Measurements from ENCODE around the gene BAIAP2. TPM values are rescaled to one million over a fixed set of nuclear protein-coding genes. Genes with fewer than 3 reads are reported as not detected.

The BAIAP2 gene
- polyA plus RNA-seq, 1 experiment: 9.6 TPM

GRCh38 chr17:81161536-81161935 lies 126.6 kb downstream of the BAIAP2 start:
- no peak for DNase-seq (ENCODE audit: low read depth, low spot score)
- peaks cover 37% of the 10 kb centered on the region for H3K27me3 ChIP-seq (ENCODE audit: control insufficient read depth, insufficient read depth, low read length)
- CTCF ChIA-PET: no interaction called here
- no peak overlapping the region for H3K4me3 ChIP-seq (ENCODE audit: low read depth, low read length)
- no peaks in the 10 kb centered on the region; the same call in 1 of the 2 replicates for H3K9me3 ChIP-seq (ENCODE audit: control insufficient read depth, insufficient read depth, low read length)
- POLR2A ChIA-PET: no interaction called here
- no peak overlapping the region for H3K27ac ChIP-seq (ENCODE audit: low read depth, low read length)
- TF ChIP-seq, protein P1, sequence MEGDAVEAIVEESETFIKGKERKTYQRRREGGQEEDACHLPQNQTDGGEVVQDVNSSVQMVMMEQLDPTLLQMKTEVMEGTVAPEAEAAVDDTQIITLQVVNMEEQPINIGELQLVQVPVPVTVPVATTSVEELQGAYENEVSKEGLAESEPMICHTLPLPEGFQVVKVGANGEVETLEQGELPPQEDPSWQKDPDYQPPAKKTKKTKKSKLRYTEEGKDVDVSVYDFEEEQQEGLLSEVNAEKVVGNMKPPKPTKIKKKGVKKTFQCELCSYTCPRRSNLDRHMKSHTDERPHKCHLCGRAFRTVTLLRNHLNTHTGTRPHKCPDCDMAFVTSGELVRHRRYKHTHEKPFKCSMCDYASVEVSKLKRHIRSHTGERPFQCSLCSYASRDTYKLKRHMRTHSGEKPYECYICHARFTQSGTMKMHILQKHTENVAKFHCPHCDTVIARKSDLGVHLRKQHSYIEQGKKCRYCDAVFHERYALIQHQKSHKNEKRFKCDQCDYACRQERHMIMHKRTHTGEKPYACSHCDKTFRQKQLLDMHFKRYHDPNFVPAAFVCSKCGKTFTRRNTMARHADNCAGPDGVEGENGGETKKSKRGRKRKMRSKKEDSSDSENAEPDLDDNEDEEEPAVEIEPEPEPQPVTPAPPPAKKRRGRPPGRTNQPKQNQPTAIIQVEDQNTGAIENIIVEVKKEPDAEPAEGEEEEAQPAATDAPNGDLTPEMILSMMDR (IDR thresholded peaks at IDR 0.05; ENCODE audit: low read depth, low read length): no peak

DNA sequence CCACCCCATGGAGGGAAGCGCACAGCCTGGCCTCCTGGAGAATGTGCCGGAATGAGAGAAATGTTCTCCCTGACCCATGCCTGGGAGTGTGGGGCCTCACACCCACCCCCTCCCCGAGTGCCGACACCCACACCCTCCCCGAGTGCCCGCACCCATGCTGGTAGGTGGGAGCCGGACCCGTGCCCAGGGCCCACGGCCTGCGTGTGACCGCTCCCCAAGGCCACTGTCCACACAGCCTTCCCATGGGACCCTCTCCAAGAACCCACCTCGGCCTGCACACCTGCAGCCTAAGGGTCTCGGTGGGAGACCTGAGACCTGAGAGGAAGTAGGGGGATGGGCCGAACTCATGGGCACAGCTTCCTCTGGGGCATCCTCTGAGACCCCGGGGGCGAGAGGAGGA lies 127.0 kb downstream of the BAIAP2 start:
- Histone ChIP-seq H3K4me3 (ENCODE audit: low read depth, low read length) (no peak overlapping the region), H3K9me3 (ENCODE audit: control insufficient read depth, insufficient read depth, low read length) (no peaks in the 10 kb centered on the region; the same call in 1 of the 2 replicates), H3K27ac (ENCODE audit: low read depth, low read length) (no peak overlapping the region), H3K27me3 (ENCODE audit: control insufficient read depth, insufficient read depth, low read length) (peaks cover 41% of the 10 kb centered on the region)
- POLR2A ChIA-PET: no interaction called here
- no peak for DNase-seq (ENCODE audit: low read depth, low spot score)
- TF ChIP-seq, protein P1 (IDR thresholded peaks at IDR 0.05; ENCODE audit: low read depth, low read length): no peak
- CTCF ChIA-PET: no interaction called here

DNA sequence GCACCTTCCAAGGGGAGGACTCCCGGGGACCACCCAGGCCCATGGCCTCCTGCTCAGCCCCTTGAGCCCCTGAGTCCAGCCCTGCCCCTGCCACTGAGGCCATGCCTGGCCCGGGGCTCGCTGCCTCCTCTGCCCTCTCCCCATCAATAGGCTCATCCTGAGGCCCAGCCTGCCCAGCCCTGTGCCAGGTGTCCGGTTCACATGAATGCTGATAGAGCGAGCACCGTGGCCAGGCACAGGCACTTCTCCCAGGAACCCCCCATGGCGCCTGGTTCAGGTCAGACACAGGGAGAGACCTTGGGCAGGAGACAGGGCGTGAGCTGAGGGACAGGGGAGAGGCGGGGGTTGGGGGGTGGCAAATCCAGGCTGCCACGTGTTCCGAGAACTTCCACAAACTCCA lies 127.5 kb downstream of the BAIAP2 start:
- Histone ChIP-seq H3K27ac (ENCODE audit: low read depth, low read length) (no peak overlapping the region), H3K4me3 (ENCODE audit: low read depth, low read length) (no peak overlapping the region), H3K9me3 (ENCODE audit: control insufficient read depth, insufficient read depth, low read length) (no peaks in the 10 kb centered on the region; the same call in 1 of the 2 replicates), H3K27me3 (ENCODE audit: control insufficient read depth, insufficient read depth, low read length) (peaks cover 43% of the 10 kb centered on the region)
- POLR2A ChIA-PET: no interaction called here
- TF ChIP-seq, protein P1 (IDR thresholded peaks at IDR 0.05; ENCODE audit: low read depth, low read length): no peak
- DNase-seq (ENCODE audit: low read depth, low spot score): no peak
- CTCF ChIA-PET: no interaction called here

DNA sequence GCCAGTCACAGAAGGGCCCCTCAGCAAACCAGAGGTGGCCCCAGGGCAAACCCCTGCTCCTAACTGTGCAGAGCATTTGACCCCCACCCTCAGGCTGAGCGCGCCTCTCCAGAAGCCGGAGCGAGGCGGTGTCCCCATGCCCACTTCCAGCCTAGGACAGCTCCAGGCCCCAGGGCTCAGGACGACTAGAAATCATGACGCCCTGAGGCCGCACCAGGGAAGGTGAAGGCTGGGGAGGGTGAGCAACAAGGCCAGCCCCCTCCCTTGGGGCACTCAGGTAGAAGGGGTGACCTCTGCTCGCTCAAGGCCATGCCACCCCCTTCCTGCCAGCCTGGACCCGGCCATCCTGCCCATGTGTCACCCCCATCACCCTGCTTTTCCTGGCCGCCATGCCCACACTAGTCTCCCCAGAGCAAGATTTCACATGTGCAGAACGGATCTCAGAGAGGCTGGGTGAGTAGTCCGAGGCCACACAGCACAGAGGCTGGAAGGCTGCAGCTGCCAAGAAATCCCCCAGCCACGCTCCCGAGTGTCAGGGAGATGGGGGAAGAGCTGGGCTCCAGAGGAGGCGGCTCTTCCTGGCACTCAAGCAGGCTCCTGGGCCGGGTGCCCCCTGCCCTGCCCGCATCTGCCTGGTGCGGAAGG lies 128.2 kb downstream of the BAIAP2 start:
- no peak for DNase-seq (ENCODE audit: low read depth, low spot score)
- ChIA-PET CTCF (no interaction called here), POLR2A (no interaction called here)
- TF ChIP-seq, protein P1 (IDR thresholded peaks at IDR 0.05; ENCODE audit: low read depth, low read length): no peak
- Histone ChIP-seq H3K9me3 (ENCODE audit: control insufficient read depth, insufficient read depth, low read length) (no peaks in the 10 kb centered on the region; the same call in 1 of the 2 replicates), H3K27ac (ENCODE audit: low read depth, low read length) (no peak overlapping the region), H3K4me3 (ENCODE audit: low read depth, low read length) (no peak overlapping the region), H3K27me3 (ENCODE audit: control insufficient read depth, insufficient read depth, low read length) (peaks cover 47% of the 10 kb centered on the region)

DNA sequence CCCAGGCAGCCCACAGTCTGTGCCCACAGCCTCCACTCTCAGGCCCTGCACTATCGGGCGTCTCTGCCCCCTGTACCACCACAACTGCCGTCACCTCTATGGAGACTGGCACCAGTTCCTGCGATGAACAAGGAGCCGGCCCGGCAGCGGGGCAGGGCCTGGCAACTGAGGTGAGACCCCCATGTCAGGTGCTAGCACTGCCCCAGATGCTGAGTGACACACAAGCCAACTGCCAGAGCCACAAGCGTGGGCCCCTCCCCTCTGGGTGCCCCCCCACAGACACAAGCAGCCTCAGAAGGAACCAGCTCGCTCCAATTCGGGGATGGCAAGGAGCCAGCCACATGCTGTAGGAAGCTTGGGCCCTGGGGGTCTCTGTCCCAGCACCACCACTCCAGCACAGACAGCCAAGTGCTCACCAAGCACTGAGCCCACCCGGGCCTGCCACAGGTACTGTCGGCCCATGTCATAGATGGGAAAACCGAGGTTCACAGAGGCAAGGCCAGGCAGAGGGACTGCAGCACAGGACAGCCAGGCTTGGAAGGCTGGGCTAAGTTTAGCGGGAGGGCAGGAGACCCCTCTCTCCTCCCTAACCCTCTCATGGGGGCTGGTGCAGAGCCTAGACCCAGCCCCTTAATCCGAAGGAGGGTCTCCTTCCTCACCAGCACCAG lies 128.9 kb downstream of the BAIAP2 start:
- Histone ChIP-seq H3K27ac (ENCODE audit: low read depth, low read length) (no peak overlapping the region), H3K27me3 (ENCODE audit: control insufficient read depth, insufficient read depth, low read length) (peaks cover 49% of the 10 kb centered on the region), H3K4me3 (ENCODE audit: low read depth, low read length) (no peak overlapping the region), H3K9me3 (ENCODE audit: control insufficient read depth, insufficient read depth, low read length) (no peaks in the 10 kb centered on the region; the same call in 1 of the 2 replicates)
- ChIA-PET POLR2A (no interaction called here), CTCF (no interaction called here)
- TF ChIP-seq, protein P1 (IDR thresholded peaks at IDR 0.05; ENCODE audit: low read depth, low read length): no peak
- no peak for DNase-seq (ENCODE audit: low read depth, low spot score)

Measured in AG04450 (cell line).